Measurements from ENCODE around the gene C10orf120. TPM values are rescaled to one million over a fixed set of nuclear protein-coding genes. Genes with fewer than 3 reads are reported as not detected.

Gene C10orf120
- total RNA-seq, 4 donors from 2014 or later, result not detected

DNA sequence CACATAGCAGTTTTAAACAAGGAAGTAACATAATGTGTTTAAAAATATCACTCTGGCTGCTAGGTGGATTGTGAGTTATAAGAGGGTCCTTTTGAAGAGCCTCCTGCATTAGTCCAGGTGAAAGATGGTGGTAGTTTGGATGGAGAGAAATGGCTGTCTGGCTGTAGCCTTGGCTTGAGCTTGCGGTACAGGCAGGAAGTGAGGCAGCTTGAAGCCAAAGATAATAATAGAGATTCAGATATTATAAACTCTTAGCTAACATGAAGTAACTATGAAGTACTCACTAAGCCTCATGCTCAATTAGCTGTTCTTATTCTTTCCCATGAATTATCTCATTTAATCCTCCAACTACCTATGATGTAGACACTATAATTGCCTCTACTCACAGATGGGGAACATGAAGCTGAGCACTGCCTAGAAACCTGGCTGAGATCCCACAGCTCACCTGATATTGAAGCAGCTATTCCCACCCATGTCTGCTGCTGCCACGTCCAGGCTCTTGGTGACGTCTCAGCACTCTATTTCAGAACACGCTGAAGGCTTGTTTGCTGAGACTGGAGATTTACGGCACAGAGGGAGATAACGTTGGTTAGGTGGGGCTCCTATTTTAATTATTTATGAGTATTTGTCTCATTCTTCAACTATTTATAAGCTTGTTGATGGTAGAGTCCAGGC is 10.4 kb downstream of the C10orf120 start:
- ATAC-seq (ENCODE audit: low FRiP score), result no peak
- no peak for DNase-seq (ENCODE audit: low spot score)
- TF ChIP-seq, protein P1, sequence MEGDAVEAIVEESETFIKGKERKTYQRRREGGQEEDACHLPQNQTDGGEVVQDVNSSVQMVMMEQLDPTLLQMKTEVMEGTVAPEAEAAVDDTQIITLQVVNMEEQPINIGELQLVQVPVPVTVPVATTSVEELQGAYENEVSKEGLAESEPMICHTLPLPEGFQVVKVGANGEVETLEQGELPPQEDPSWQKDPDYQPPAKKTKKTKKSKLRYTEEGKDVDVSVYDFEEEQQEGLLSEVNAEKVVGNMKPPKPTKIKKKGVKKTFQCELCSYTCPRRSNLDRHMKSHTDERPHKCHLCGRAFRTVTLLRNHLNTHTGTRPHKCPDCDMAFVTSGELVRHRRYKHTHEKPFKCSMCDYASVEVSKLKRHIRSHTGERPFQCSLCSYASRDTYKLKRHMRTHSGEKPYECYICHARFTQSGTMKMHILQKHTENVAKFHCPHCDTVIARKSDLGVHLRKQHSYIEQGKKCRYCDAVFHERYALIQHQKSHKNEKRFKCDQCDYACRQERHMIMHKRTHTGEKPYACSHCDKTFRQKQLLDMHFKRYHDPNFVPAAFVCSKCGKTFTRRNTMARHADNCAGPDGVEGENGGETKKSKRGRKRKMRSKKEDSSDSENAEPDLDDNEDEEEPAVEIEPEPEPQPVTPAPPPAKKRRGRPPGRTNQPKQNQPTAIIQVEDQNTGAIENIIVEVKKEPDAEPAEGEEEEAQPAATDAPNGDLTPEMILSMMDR (IDR thresholded peaks at IDR 0.05), result no peak

DNA sequence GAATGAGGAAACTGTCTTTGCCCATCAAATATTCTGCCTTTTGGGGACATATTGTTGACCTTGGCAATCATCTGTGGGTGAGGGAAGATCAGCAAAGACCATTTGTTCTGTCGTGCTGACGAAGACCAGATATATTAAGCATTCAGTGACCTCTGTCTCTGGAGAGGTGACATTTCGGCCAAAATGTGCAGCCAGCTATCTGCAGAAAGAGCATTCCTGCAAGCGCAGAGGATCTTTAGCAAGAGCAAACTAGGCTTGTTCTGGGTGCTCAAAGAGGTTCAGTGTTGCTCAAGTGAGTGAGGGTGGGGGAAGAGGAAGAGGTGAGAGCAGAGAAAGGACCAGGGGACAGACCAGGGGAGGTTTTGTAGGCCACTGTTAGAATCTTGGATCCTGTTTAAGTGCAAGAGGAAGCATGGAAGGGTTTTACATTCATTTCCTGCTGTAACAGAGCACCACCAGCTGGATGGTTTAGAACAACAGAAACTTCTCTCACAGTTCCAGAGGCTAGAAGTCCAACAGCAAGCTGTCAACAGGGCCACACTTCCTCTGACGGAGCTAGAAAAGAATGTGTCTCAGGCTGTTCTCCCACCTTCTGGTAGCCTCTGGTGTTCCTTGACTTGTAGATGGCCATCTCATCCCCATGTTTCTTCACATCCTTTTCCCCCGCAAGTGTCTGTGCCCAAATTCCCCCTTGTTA is 11.2 kb downstream of the C10orf120 start:
- ATAC-seq (ENCODE audit: low FRiP score) (no peak), DNase-seq (ENCODE audit: low spot score) (no peak)
- TF ChIP-seq, protein P1 (IDR thresholded peaks at IDR 0.05), result no peak

DNA sequence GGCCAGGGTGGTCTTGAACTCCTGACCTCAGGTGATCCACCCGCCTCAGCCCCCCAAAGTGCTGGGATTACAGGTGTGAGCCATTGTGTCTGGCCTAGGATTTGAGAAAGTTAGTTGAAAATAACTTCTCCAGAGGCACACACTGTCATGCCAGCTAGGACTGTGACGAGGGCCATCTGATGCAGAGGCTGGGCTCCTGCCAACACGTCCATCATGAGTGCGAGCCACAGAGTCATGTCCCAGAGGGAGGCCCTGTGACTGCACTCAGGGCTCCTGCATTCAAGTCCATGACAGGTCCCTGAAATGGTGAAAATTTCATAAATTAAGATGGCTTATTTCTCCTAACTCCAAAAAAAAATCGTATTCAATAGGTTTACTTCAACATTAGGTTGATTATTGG is 17.1 kb downstream of the C10orf120 start:
- TF ChIP-seq, protein P1 (IDR thresholded peaks at IDR 0.05), result no peak
- ATAC-seq (ENCODE audit: low FRiP score) (no peak), DNase-seq (ENCODE audit: low spot score) (no peak)

DNA sequence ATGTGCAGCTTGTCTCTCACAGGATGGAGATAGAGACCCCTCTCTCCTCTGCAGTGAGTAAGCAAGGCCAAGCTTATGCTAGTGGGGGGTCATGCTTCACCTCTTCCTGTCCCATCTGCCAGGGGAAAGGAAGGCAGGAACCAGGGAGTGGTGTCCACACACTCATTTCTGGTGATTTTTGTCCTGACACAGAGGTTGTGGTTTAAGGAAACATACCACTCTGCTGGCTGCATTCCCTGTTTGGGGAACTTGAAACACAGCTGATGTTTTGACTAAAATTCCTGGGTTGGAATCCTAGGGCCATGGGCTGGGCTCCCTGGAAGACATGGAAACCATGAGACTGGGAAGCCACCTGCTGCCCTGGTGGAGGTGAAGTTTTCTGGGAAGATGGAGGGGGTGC is 21.4 kb downstream of the C10orf120 start:
- TF ChIP-seq, protein P1 (IDR thresholded peaks at IDR 0.05), result no peak
- no peak for ATAC-seq (ENCODE audit: low FRiP score)
- DNase-seq (ENCODE audit: low spot score), result no peak

DNA sequence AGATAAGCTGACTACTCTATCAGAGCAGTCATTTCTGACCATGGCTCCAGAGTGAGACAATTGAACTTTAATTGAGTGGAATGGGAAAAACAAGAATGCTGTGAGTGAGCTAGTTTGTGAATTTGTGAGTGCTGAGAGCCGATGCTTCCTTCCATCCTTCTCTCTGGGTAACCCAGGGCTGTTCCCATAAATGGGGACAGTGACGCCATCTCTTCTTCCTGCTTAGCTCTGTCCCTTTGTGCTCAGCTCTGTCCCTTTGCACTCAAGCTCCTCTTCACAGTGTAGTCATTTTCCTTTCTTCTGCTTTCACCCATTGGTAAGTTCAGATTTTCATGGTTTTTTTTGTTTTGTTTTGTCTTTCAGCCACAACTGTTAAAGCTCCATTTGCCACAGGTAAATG is 24.4 kb downstream of the C10orf120 start:
- TF ChIP-seq, protein P1 (IDR thresholded peaks at IDR 0.05), result no peak
- no peak for ATAC-seq (ENCODE audit: low FRiP score)
- no peak for DNase-seq (ENCODE audit: low spot score)

DNA sequence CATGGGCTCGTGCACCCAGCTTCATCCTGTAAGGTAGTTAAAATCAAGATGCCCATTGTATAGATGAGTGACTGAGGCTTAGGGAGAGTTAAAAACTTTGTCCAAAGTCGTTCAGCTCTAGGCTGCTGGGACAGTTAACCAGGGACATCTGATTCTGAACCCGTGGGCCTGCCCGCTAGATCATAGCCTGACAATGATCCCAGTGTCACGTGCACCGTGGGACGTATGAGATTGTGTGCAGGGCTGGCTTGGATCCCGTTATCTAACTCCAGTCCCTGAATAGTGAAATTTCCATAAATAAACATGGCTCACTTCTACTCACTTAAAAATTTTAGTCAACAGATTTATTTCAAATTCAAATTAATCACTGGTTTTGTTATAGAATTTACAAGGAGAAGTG is 24.9 kb downstream of the C10orf120 start:
- TF ChIP-seq, protein P1 (IDR thresholded peaks at IDR 0.05), result no peak
- no peak for ATAC-seq (ENCODE audit: low FRiP score)
- no peak for DNase-seq (ENCODE audit: low spot score)

DNA sequence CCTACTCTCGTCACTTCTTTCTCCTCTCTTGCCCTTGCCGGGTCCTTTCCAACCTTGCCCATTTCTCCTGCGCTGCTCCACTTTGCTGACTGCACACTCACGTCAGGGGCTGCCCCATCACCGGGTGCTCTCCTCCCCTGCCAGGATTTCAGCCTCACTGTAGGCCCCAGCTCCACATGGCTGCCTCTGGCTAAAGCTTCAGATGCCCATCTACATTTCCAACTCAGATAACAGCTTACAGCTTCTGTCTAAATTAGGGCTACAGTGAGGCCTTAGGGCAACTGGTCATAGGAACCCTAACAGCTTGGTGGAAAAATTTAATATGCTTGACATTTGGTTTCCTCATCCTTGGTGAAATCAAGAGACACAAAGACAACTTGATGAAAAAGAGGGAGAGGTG is 25.9 kb downstream of the C10orf120 start:
- no peak for ATAC-seq (ENCODE audit: low FRiP score)
- DNase-seq (ENCODE audit: low spot score), result no peak
- TF ChIP-seq, protein P1 (IDR thresholded peaks at IDR 0.05), result no peak
